GM03348 (cell line): Measurements from ENCODE around the gene ZBED5.
"Not testable (repeated sequence)": the region's sequence is repeated elsewhere in the genome, so short reads cannot be mapped to it uniquely, and the experiment has no call there.

Source experiments
- DNase-seq: peaks from one replicate; pipeline ENCODE4 v3.0.0; 2012; ENCODE audit warnings: low spot score

The ZBED5 gene

GRCh38 chr11:10857709-10858438 lies at the start of gene ZBED5:
TSS of gene ZBED5 (minus strand) at chr11:10858053. CDS start at chr11:10854945, 3,108 bp downstream.
- peak; percentile 97 for DNase-seq

GRCh38 chr11:10906521-10906920 lies 48.7 kb upstream of the ZBED5 start:
- no peak for DNase-seq

GRCh38 chr11:10902301-10903063 lies 44.6 kb upstream of the ZBED5 start:
- no peak for DNase-seq

- peak; percentile 25 for DNase-seq
Measured at GRCh38 chr11:10900681-10901415, 43.0 kb upstream of the ZBED5 start.

- DNase-seq = no peak
Measured at GRCh38 chr11:10899121-10899830, 41.4 kb upstream of the ZBED5 start.

GRCh38 chr11:10898763-10899025 lies 40.8 kb upstream of the ZBED5 start:
- DNase-seq = no peak

GRCh38 chr11:10898003-10898762 lies 40.3 kb upstream of the ZBED5 start:
- no peak for DNase-seq

GRCh38 chr11:10897150-10897549 lies 39.3 kb upstream of the ZBED5 start:
- DNase-seq = no peak

GRCh38 chr11:10896493-10896892 lies 38.6 kb upstream of the ZBED5 start:
- DNase-seq = no peak

- no peak for DNase-seq
Measured at GRCh38 chr11:10895285-10895684, 37.4 kb upstream of the ZBED5 start.

GRCh38 chr11:10894666-10895065 lies 36.8 kb upstream of the ZBED5 start:
- DNase-seq = no peak

GRCh38 chr11:10893714-10894151 lies 35.9 kb upstream of the ZBED5 start:
- no peak for DNase-seq

GRCh38 chr11:10892250-10892649 lies 34.4 kb upstream of the ZBED5 start:
- DNase-seq = no peak

- DNase-seq = no peak
Measured at GRCh38 chr11:10891151-10891720, 33.4 kb upstream of the ZBED5 start.

GRCh38 chr11:10890083-10890482 lies 32.2 kb upstream of the ZBED5 start:
- DNase-seq = not testable (repeated sequence)

GRCh38 chr11:10887307-10887706 lies 29.5 kb upstream of the ZBED5 start:
- DNase-seq = no peak

GRCh38 chr11:10886652-10887250 lies 28.9 kb upstream of the ZBED5 start:
- DNase-seq = no peak

GRCh38 chr11:10885703-10886363 lies 28.0 kb upstream of the ZBED5 start:
- no peak for DNase-seq

- DNase-seq = not testable (repeated sequence)
Measured at GRCh38 chr11:10884292-10884691, 26.4 kb upstream of the ZBED5 start.

- no peak for DNase-seq
Measured at GRCh38 chr11:10881892-10882291, 24.0 kb upstream of the ZBED5 start.
